DMS153 treated with DMSO at 0.1 percent for 48 hours (cell line): ENCODE measurements around the gene ANKRD65.
"Not testable (repeated sequence)": the region's sequence is repeated elsewhere in the genome, so short reads cannot be mapped to it uniquely, and the experiment has no call there.

Source experiments
- DNase-seq: peaks from one replicate; lab custom pipeline; 2025; ENCODE audit not compliant: unreplicated experiment; lab: John Stamatoyannopoulos, UW

ANKRD65 gene

GRCh38 chr1:1418464-1419362 is 2.4 kb downstream of the ANKRD65 start:
- DNase-seq = no peak

- not testable (repeated sequence) for DNase-seq
These were observed 3.1 kb downstream of the ANKRD65 start for GRCh38 chr1:1417825-1418463.

- DNase-seq = not testable (repeated sequence)
These were observed 3.7 kb downstream of the ANKRD65 start for GRCh38 chr1:1417396-1417795.

GRCh38 chr1:1415751-1416150 is 5.3 kb downstream of the ANKRD65 start:
- DNase-seq = no peak

- not testable (repeated sequence) for DNase-seq
These were observed 8.7 kb downstream of the ANKRD65 start for GRCh38 chr1:1412311-1412902.

- DNase-seq = no peak
These were observed 9.4 kb downstream of the ANKRD65 start for GRCh38 chr1:1411626-1412025.

GRCh38 chr1:1410238-1410637 is 10.8 kb downstream of the ANKRD65 start:
- not testable (repeated sequence) for DNase-seq

- DNase-seq = no peak
These were observed 13.3 kb downstream of the ANKRD65 start for GRCh38 chr1:1407636-1408318.

- peak; percentile 91 for DNase-seq
These were observed 14.0 kb downstream of the ANKRD65 start, which contains the start of gene MRPL20 for GRCh38 chr1:1406821-1407635. Gene MRPL20, minus strand, starts transcription at chr1:1407293. Its CDS starts 76 bp downstream, at chr1:1407217.

- DNase-seq = no peak
These were observed 14.8 kb downstream of the ANKRD65 start for GRCh38 chr1:1406101-1406820.

- DNase-seq = no peak
These were observed 17.4 kb downstream of the ANKRD65 start for GRCh38 chr1:1403653-1404052.

GRCh38 chr1:1402901-1403392 is 18.1 kb downstream of the ANKRD65 start:
- not testable (repeated sequence) for DNase-seq

GRCh38 chr1:1402072-1402900 is 18.8 kb downstream of the ANKRD65 start:
- no peak for DNase-seq

- DNase-seq = no peak
These were observed 19.5 kb downstream of the ANKRD65 start for GRCh38 chr1:1401457-1402010.

GRCh38 chr1:1400576-1401456 is 20.3 kb downstream of the ANKRD65 start:
- no peak for DNase-seq

- no peak for DNase-seq
These were observed 21.1 kb downstream of the ANKRD65 start for GRCh38 chr1:1399872-1400575.
